Measurements from ENCODE around the gene CIAO1.
"Not testable (repeated sequence)": the region's sequence is repeated elsewhere in the genome, so short reads cannot be mapped to it uniquely, and the experiment has no call there.

CIAO1 gene

GRCh38 chr2:96265840-96266679, at the start of gene CIAO1, which contains the start of gene TMEM127:
CIAO1 (plus strand) TSS chr2:96266225; CDS start chr2:96266351, 126 bp downstream.
TMEM127 (minus strand) TSS chr2:96265997; CDS start chr2:96265381, 616 bp downstream.
- DNase-seq: peak; percentile 96

- DNase-seq: no peak
These were observed 47.4 kb upstream of the CIAO1 start for GRCh38 chr2:96218508-96219131.

GRCh38 chr2:96219959-96220358, 46.1 kb upstream of the CIAO1 start:
- DNase-seq: not testable (repeated sequence)

GRCh38 chr2:96221106-96221505, 44.9 kb upstream of the CIAO1 start:
- DNase-seq: not testable (repeated sequence)

GRCh38 chr2:96225016-96225533, 41.0 kb upstream of the CIAO1 start:
- no peak for DNase-seq

GRCh38 chr2:96231316-96231715, 34.7 kb upstream of the CIAO1 start:
- no peak for DNase-seq

- DNase-seq: no peak
These were observed 32.6 kb upstream of the CIAO1 start for GRCh38 chr2:96233436-96233835.

- DNase-seq: no peak
These were observed 32.1 kb upstream of the CIAO1 start for GRCh38 chr2:96233880-96234316.

GRCh38 chr2:96236882-96237281, 29.1 kb upstream of the CIAO1 start:
- no peak for DNase-seq

- DNase-seq: no peak
These were observed 27.8 kb upstream of the CIAO1 start for GRCh38 chr2:96238266-96238665.

- DNase-seq: no peak
These were observed 26.9 kb upstream of the CIAO1 start for GRCh38 chr2:96239091-96239490.

GRCh38 chr2:96239745-96240264, 26.2 kb upstream of the CIAO1 start:
- no peak for DNase-seq

- DNase-seq: no peak
These were observed 25.5 kb upstream of the CIAO1 start for GRCh38 chr2:96240341-96241038.

GRCh38 chr2:96241227-96241626, 24.8 kb upstream of the CIAO1 start:
- DNase-seq: no peak

GRCh38 chr2:96241900-96242611, 24.0 kb upstream of the CIAO1 start:
- no peak for DNase-seq

GRCh38 chr2:96243843-96244242, 22.2 kb upstream of the CIAO1 start:
- no peak for DNase-seq

- no peak for DNase-seq
These were observed 20.2 kb upstream of the CIAO1 start for GRCh38 chr2:96245609-96246390.

- no peak for DNase-seq
These were observed 19.0 kb upstream of the CIAO1 start for GRCh38 chr2:96247009-96247408.

GRCh38 chr2:96247896-96248295, 18.1 kb upstream of the CIAO1 start:
- no peak for DNase-seq

- DNase-seq: no peak
These were observed 17.4 kb upstream of the CIAO1 start for GRCh38 chr2:96248624-96249023.

- DNase-seq: no peak
These were observed 16.4 kb upstream of the CIAO1 start for GRCh38 chr2:96249654-96250053.

GRCh38 chr2:96250188-96250587, 15.8 kb upstream of the CIAO1 start:
- no peak for DNase-seq
